Measurements from ENCODE around the gene BIN2.
"Not testable (repeated sequence)": the region's sequence is repeated elsewhere in the genome, so short reads cannot be mapped to it uniquely, and the experiment has no call there.

BIN2 gene

GRCh38 chr12:51291603-51292513 is 32.1 kb downstream of the BIN2 start:
- not testable (repeated sequence) for H3K9me3 Mint-ChIP-seq; DNase-seq (ENCODE audit: low spot score in 2 of 2); H3K4me3 Mint-ChIP-seq; H3K27me3 Mint-ChIP-seq; ATAC-seq (replicated peaks; ENCODE audit: extremely low read depth, poor library complexity, severe bottlenecking)
- Mint-ChIP-seq H3K27ac (ENCODE audit: low read depth) (peak overlapping the region; percentile 49), H3K36me3 (ENCODE audit: insufficient read depth) (peaks cover 84% of the 10 kb centered on the region), H3K4me1 (peaks cover 18% of the 10 kb centered on the region)

- Mint-ChIP-seq H3K27ac (ENCODE audit: low read depth) (peak overlapping the region; percentile 32), H3K9me3 (no peaks in the 10 kb centered on the region), H3K36me3 (ENCODE audit: insufficient read depth) (peaks cover 66% of the 10 kb centered on the region), H3K4me1 (peaks cover 12% of the 10 kb centered on the region), H3K4me3 (no peak overlapping the region), H3K27me3 (no peaks in the 10 kb centered on the region)
- ATAC-seq (replicated peaks; ENCODE audit: extremely low read depth, poor library complexity, severe bottlenecking) (no peak), DNase-seq (ENCODE audit: low spot score in 2 of 2) (no peak)
These were observed 38.1 kb downstream of the BIN2 start for GRCh38 chr12:51285843-51286242.

GRCh38 chr12:51281202-51281924 is 42.6 kb downstream of the BIN2 start:
- ATAC-seq (replicated peaks; ENCODE audit: extremely low read depth, poor library complexity, severe bottlenecking) (no peak), DNase-seq (ENCODE audit: low spot score in 2 of 2) (no peak)
- Mint-ChIP-seq H3K27ac (ENCODE audit: low read depth) (no peak overlapping the region), H3K27me3 (no peaks in the 10 kb centered on the region), H3K4me3 (no peak overlapping the region), H3K9me3 (no peaks in the 10 kb centered on the region), H3K36me3 (ENCODE audit: insufficient read depth) (peaks cover 43% of the 10 kb centered on the region), H3K4me1 (no peaks in the 10 kb centered on the region)

- no peak overlapping the region for H3K27ac Mint-ChIP-seq (ENCODE audit: low read depth)
- no peaks in the 10 kb centered on the region for H3K9me3 Mint-ChIP-seq
- no peaks in the 10 kb centered on the region for H3K27me3 Mint-ChIP-seq
These were observed 48.9 kb downstream of the BIN2 start for GRCh38 chr12:51275088-51275487.

GRCh38 chr12:51272810-51273209 is 51.2 kb downstream of the BIN2 start:
- not testable (repeated sequence) for ATAC-seq (replicated peaks; ENCODE audit: extremely low read depth, poor library complexity, severe bottlenecking)

More at GRCh38 chr12:51275088-51275487, 48.9 kb downstream of the BIN2 start:
- H3K36me3 Mint-ChIP-seq (ENCODE audit: insufficient read depth): peaks cover 18% of the 10 kb centered on the region
- ATAC-seq (replicated peaks; ENCODE audit: extremely low read depth, poor library complexity, severe bottlenecking): no peak
- no peak overlapping the region for H3K4me3 Mint-ChIP-seq
- no peak for DNase-seq (ENCODE audit: low spot score in 2 of 2)
- peaks cover 11% of the 10 kb centered on the region for H3K4me1 Mint-ChIP-seq

GRCh38 chr12:51270951-51271518 is 52.9 kb downstream of the BIN2 start:
- peak overlapping the region; percentile 76 for H3K27ac Mint-ChIP-seq (ENCODE audit: low read depth)
- H3K27me3 Mint-ChIP-seq: no peaks in the 10 kb centered on the region
- H3K4me3 Mint-ChIP-seq: peak overlapping the region; percentile 95
- H3K4me1 Mint-ChIP-seq: peaks cover 25% of the 10 kb centered on the region
- DNase-seq (ENCODE audit: low spot score in 2 of 2): no peak
- H3K9me3 Mint-ChIP-seq: no peaks in the 10 kb centered on the region
- peaks cover 6% of the 10 kb centered on the region for H3K36me3 Mint-ChIP-seq (ENCODE audit: insufficient read depth)
- ATAC-seq (replicated peaks; ENCODE audit: extremely low read depth, poor library complexity, severe bottlenecking): no peak

More at GRCh38 chr12:51272810-51273209, 51.2 kb downstream of the BIN2 start:
- H3K4me3 Mint-ChIP-seq; DNase-seq (ENCODE audit: low spot score in 2 of 2); H3K9me3 Mint-ChIP-seq; H3K27me3 Mint-ChIP-seq; H3K27ac Mint-ChIP-seq (ENCODE audit: low read depth): not testable (repeated sequence)
- Mint-ChIP-seq H3K36me3 (ENCODE audit: insufficient read depth) (peaks cover 14% of the 10 kb centered on the region), H3K4me1 (peaks cover 22% of the 10 kb centered on the region)

- Mint-ChIP-seq H3K4me1 (peaks cover 30% of the 10 kb centered on the region), H3K27ac (ENCODE audit: low read depth) (peak within 1 kb of the TSS; percentile 76), H3K27me3 (no peaks in the 10 kb centered on the region), H3K4me3 (peak within 1 kb of the TSS; percentile 95), H3K9me3 (peaks cover 4% of the 10 kb centered on the region), H3K36me3 (ENCODE audit: insufficient read depth) (peaks cover 6% of the 10 kb centered on the region)
- peak in 1 of 2 donors; percentile 20 for DNase-seq (ENCODE audit: low spot score in 2 of 2)
- peak; percentile 63 for ATAC-seq (replicated peaks; ENCODE audit: extremely low read depth, poor library complexity, severe bottlenecking)
These were observed 53.7 kb downstream of the BIN2 start, which contains the start of gene SMAGP for GRCh38 chr12:51270067-51270950. Gene SMAGP, minus strand, starts transcription at chr12:51270415. Its CDS starts 1,137 bp downstream, at chr12:51269278.

- peaks cover 5% of the 10 kb centered on the region for H3K9me3 Mint-ChIP-seq
- H3K27me3 Mint-ChIP-seq: no peaks in the 10 kb centered on the region
- peak overlapping the region; percentile 63 for H3K27ac Mint-ChIP-seq (ENCODE audit: low read depth)
- peak in 1 of 2 donors; percentile 24 for DNase-seq (ENCODE audit: low spot score in 2 of 2)
- peaks cover 6% of the 10 kb centered on the region for H3K36me3 Mint-ChIP-seq (ENCODE audit: insufficient read depth)
- H3K4me3 Mint-ChIP-seq: peak overlapping the region; percentile 95
- peak; percentile 31 for ATAC-seq (replicated peaks; ENCODE audit: extremely low read depth, poor library complexity, severe bottlenecking)
- H3K4me1 Mint-ChIP-seq: peaks cover 38% of the 10 kb centered on the region
These were observed 54.6 kb downstream of the BIN2 start for GRCh38 chr12:51269174-51270066.

- Mint-ChIP-seq H3K27ac (ENCODE audit: low read depth) (peak overlapping the region; percentile 32), H3K9me3 (peaks cover 5% of the 10 kb centered on the region), H3K36me3 (ENCODE audit: insufficient read depth) (peaks cover 5% of the 10 kb centered on the region), H3K4me3 (peak overlapping the region; percentile 9), H3K4me1 (peaks cover 34% of the 10 kb centered on the region), H3K27me3 (no peaks in the 10 kb centered on the region)
- DNase-seq (ENCODE audit: low spot score in 2 of 2) (no peak), ATAC-seq (replicated peaks; ENCODE audit: extremely low read depth, poor library complexity, severe bottlenecking) (peak; percentile 82)
These were observed 59.0 kb downstream of the BIN2 start for GRCh38 chr12:51265024-51265423.

GRCh38 chr12:51264297-51264696 is 59.7 kb downstream of the BIN2 start:
- H3K27ac Mint-ChIP-seq (ENCODE audit: low read depth): peak overlapping the region; percentile 32
- DNase-seq (ENCODE audit: low spot score in 2 of 2): no peak

GRCh38 chr12:51263341-51263740 is 60.6 kb downstream of the BIN2 start:
- H3K4me1 Mint-ChIP-seq: peaks cover 25% of the 10 kb centered on the region
- no peak overlapping the region for H3K27ac Mint-ChIP-seq (ENCODE audit: low read depth)
- H3K4me3 Mint-ChIP-seq: no peak overlapping the region
- no peak for ATAC-seq (replicated peaks; ENCODE audit: extremely low read depth, poor library complexity, severe bottlenecking)
- peaks cover 2% of the 10 kb centered on the region for H3K36me3 Mint-ChIP-seq (ENCODE audit: insufficient read depth)
- peaks cover 5% of the 10 kb centered on the region for H3K9me3 Mint-ChIP-seq
- no peaks in the 10 kb centered on the region for H3K27me3 Mint-ChIP-seq
- DNase-seq (ENCODE audit: low spot score in 2 of 2): no peak

More at GRCh38 chr12:51264297-51264696, 59.7 kb downstream of the BIN2 start:
- H3K36me3 Mint-ChIP-seq (ENCODE audit: insufficient read depth): peaks cover 3% of the 10 kb centered on the region
- no peak for ATAC-seq (replicated peaks; ENCODE audit: extremely low read depth, poor library complexity, severe bottlenecking)
- H3K4me3 Mint-ChIP-seq: no peak overlapping the region
- H3K9me3 Mint-ChIP-seq: peaks cover 5% of the 10 kb centered on the region
- H3K4me1 Mint-ChIP-seq: peaks cover 31% of the 10 kb centered on the region
- H3K27me3 Mint-ChIP-seq: no peaks in the 10 kb centered on the region
